ENCODE data around the gene FGF2. TPM values are rescaled to one million over a fixed set of nuclear protein-coding genes. Genes with fewer than 3 reads are reported as not detected.

FGF2 gene
- total RNA-seq, 1 donor from 2014 or later = 6.5 TPM

DNA sequence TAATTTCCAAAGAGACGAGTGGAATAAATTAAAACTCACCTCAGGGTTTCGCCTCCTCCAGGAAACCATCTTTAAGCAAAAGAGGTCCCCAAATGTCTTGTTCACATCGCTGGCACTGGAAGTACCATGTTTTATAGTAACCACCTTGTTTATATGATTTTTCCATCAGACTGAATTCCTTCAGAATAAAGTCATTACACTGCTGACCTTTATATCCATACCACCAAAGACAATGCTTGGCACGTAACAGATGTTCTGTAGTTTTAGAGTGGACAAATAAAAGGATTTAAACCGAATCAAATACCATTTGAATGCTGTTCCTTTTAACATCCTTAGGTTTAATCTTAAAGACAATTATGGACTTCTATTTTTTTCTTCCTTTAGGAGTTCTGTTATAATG, 91.1 kb downstream of the FGF2 start:
- Mint-ChIP-seq H3K27ac (no peak overlapping the region), H3K4me1 (ENCODE audit: unreplicated experiment) (no peaks in the 10 kb centered on the region), H3K9me3 (no peaks in the 10 kb centered on the region), H3K27me3 (no peaks in the 10 kb centered on the region), H3K4me3 (no peak overlapping the region), H3K36me3 (no peaks in the 10 kb centered on the region)
- TF ChIP-seq, protein P1, sequence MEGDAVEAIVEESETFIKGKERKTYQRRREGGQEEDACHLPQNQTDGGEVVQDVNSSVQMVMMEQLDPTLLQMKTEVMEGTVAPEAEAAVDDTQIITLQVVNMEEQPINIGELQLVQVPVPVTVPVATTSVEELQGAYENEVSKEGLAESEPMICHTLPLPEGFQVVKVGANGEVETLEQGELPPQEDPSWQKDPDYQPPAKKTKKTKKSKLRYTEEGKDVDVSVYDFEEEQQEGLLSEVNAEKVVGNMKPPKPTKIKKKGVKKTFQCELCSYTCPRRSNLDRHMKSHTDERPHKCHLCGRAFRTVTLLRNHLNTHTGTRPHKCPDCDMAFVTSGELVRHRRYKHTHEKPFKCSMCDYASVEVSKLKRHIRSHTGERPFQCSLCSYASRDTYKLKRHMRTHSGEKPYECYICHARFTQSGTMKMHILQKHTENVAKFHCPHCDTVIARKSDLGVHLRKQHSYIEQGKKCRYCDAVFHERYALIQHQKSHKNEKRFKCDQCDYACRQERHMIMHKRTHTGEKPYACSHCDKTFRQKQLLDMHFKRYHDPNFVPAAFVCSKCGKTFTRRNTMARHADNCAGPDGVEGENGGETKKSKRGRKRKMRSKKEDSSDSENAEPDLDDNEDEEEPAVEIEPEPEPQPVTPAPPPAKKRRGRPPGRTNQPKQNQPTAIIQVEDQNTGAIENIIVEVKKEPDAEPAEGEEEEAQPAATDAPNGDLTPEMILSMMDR (conservative IDR thresholded peaks at IDR 0.05) = no peak
- no peak for DNase-seq (ENCODE audit: extremely low spot score, unreplicated experiment)

DNA sequence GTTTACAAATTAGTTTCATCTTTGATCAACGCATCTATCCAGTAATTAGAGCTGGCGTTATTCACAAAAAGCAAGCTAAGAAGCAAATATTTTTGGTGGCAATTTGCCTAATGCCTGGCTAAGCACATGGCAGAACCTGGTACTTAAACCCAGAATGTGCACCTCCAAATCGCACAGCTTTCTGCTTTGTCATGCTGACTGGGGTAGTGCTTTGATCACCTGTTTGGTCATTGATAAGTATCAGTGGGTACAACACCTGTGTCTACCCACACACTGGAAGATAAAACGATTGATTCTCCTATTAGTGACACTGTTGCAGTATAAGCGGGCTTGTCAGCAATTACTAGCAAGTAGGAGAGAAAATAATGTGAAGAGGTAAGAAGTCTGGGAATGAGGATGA, 93.8 kb downstream of the FGF2 start:
- TF ChIP-seq, protein P1 (conservative IDR thresholded peaks at IDR 0.05) = no peak
- Mint-ChIP-seq H3K4me1 (ENCODE audit: unreplicated experiment) (no peaks in the 10 kb centered on the region), H3K4me3 (peak overlapping the region; percentile 78), H3K9me3 (no peaks in the 10 kb centered on the region), H3K36me3 (no peaks in the 10 kb centered on the region), H3K27me3 (no peaks in the 10 kb centered on the region), H3K27ac (no peak overlapping the region)
- no peak for DNase-seq (ENCODE audit: extremely low spot score, unreplicated experiment)

DNA sequence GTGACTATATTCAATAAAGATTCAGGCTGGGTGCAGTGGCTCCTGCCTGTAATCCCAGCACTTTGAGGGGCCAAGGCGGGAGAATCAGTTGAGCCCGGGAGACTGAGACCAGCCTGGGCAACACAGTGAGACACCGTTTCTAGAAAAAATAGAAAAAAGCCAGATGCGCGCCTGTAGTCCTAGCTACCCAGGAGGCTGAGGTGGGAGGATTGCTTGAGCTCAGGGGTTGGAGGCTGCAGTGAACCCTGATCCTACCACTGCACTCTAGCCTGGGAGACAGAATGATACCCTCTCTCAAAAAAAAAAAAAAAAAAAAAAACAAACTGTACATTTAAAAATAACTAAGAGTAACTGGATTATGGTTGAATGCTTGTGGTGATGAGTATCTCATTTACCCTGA, 94.7 kb downstream of the FGF2 start:
- Mint-ChIP-seq H3K36me3 (no peaks in the 10 kb centered on the region), H3K27me3 (no peaks in the 10 kb centered on the region), H3K4me1 (ENCODE audit: unreplicated experiment) (no peaks in the 10 kb centered on the region), H3K27ac (no peak overlapping the region), H3K9me3 (no peaks in the 10 kb centered on the region), H3K4me3 (peak overlapping the region; percentile 98)
- TF ChIP-seq, protein P1 (conservative IDR thresholded peaks at IDR 0.05) = no peak
- DNase-seq (ENCODE audit: extremely low spot score, unreplicated experiment) = no peak

DNA sequence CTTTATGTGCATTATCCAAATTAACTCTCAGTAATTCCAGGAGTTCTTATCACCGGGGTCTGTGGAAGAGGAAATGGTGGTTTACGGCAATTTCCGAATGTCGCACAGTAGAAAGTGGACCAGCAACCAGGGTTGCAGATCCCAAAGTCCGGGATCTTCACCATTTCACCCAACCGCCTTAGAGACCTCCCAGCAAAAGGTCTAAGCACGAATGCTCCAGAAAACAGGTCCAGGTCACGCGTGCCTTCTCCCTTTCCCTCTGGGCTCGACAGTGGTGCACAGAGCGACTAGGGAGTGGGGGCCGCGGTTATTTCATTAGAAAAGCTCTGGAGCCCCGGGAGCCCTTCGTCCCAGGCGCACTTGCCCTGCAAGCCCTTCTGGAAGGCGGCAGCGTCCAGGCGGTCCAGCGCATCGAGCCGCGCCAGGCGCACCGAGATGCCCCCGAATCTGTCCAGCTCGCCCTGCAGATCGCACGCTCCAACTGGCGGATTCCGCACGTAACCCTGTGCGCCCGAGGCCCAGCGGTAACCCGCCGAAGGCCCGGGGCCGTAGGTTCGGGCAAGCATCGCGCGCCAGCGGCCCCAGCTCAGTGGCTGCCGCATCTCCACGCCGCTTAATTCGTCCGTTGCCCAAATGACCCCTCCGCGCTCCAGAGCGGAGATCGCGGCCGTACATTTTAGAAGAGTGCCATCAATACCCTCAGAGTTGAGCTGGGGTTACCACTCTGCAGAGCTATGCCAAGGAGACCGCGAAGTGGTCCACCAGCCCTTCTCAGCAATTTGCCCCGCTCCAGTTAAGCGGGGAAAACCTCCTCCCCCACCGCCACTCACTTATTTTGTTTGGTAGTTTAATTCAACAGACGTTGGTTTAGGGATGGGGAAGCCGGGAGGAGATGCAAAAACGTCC, 95.6 kb downstream of the FGF2 start, which contains the start of gene NUDT6:
NUDT6 (minus strand) TSS at position 627 of the 906 bp plus-strand sequence; CDS start at position 602, 25 bp downstream.
- Mint-ChIP-seq H3K27ac (peak within 1 kb of the TSS; percentile 92), H3K9me3 (no peaks in the 10 kb centered on the region), H3K36me3 (no peaks in the 10 kb centered on the region), H3K27me3 (no peaks in the 10 kb centered on the region), H3K4me3 (peak within 1 kb of the TSS; percentile 98), H3K4me1 (ENCODE audit: unreplicated experiment) (no peaks in the 10 kb centered on the region)
- peak; percentile 76 for DNase-seq (ENCODE audit: extremely low spot score, unreplicated experiment)
- TF ChIP-seq, protein P1 (conservative IDR thresholded peaks at IDR 0.05) = no peak

DNA sequence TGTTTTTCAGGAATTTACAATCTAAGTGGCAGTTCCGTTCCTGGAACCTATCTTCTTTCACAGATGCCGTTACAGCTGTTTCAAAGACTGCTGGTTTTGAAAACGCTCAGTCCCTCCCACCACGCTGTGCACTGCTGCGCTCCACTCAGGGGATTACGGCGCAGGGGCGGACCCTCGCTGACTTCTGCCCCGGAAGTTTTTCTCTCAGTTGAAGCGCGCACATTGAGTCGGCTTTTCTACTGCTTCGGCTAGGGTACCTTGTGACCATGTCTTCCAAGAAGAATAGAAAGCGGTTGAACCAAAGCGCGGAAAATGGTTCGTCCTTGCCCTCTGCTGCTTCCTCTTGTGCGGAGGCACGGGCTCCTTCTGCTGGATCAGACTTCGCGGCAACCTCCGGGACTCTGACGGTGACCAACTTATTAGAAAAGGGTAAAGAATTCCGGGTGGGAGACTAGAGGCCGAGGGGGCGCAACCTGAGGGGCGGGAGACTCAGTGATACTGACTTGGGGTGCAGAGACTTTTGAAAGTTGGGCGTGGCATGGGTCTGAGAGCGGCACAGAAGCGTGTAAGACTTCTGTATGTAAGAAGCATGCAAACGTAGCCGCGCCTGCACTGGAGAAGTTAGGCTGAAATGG, 96.4 kb downstream of the FGF2 start:
- H3K36me3 Mint-ChIP-seq = no peaks in the 10 kb centered on the region

More for the DNA sequence above, 96.4 kb downstream of the FGF2 start:
- Mint-ChIP-seq H3K27ac (peak overlapping the region; percentile 92), H3K4me1 (ENCODE audit: unreplicated experiment) (no peaks in the 10 kb centered on the region), H3K9me3 (no peaks in the 10 kb centered on the region), H3K27me3 (no peaks in the 10 kb centered on the region), H3K4me3 (peak overlapping the region; percentile 98)
- TF ChIP-seq, protein P1 (conservative IDR thresholded peaks at IDR 0.05) = no peak
- DNase-seq (ENCODE audit: extremely low spot score, unreplicated experiment) = peak; percentile 83

All from type B pancreatic cell (in vitro differentiated cells).